ENCODE data around the gene HLCS.

DNA sequence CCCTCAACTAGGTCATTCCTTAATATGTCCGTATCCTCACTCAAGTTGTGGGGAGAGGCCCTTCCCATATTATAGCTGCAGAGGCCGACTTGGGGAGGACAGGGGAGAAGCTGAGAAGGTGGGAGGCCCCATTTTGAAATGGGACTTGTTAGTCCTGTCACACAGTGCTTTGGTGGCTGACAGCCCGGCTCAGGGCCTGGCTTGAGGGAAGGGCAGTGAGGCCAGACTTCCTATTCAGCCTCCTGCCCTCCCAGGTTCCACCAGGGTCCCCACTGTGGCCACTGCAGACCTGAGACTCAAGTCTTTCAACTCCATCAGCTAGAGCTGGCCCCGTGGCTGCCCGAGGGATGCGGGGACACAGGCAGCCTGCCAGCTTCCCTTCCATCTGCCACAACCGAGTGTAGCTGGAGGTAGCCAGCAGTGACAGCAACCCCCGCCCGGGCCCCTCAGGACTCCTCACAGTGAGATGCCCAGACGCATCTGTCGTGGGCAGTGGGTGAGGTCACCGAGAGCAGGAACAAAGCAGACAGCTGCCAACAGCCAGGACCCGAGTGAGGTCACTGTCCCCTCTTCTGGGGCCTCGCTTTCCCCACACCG is 230.6 kb downstream of the HLCS start:
- TF ChIP-seq, protein P1, sequence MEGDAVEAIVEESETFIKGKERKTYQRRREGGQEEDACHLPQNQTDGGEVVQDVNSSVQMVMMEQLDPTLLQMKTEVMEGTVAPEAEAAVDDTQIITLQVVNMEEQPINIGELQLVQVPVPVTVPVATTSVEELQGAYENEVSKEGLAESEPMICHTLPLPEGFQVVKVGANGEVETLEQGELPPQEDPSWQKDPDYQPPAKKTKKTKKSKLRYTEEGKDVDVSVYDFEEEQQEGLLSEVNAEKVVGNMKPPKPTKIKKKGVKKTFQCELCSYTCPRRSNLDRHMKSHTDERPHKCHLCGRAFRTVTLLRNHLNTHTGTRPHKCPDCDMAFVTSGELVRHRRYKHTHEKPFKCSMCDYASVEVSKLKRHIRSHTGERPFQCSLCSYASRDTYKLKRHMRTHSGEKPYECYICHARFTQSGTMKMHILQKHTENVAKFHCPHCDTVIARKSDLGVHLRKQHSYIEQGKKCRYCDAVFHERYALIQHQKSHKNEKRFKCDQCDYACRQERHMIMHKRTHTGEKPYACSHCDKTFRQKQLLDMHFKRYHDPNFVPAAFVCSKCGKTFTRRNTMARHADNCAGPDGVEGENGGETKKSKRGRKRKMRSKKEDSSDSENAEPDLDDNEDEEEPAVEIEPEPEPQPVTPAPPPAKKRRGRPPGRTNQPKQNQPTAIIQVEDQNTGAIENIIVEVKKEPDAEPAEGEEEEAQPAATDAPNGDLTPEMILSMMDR (IDR thresholded peaks at IDR 0.05; ENCODE audit: poor library complexity): no peak
- no peak for TF ChIP-seq EZH2 (IDR thresholded peaks at IDR 0.05; ENCODE audit: borderline replicate concordance)
